ENCODE results near the gene DPH3. TPM values are rescaled to one million over a fixed set of nuclear protein-coding genes. Genes with fewer than 3 reads are reported as not detected.
A peak's percentile ranks its signal among the peaks of the same experiment; 100 is the strongest.

DPH3 gene
- total and polyA plus RNA-seq, 4 donors, result 11.7 to 22.0 (median 16.3) TPM

DNA sequence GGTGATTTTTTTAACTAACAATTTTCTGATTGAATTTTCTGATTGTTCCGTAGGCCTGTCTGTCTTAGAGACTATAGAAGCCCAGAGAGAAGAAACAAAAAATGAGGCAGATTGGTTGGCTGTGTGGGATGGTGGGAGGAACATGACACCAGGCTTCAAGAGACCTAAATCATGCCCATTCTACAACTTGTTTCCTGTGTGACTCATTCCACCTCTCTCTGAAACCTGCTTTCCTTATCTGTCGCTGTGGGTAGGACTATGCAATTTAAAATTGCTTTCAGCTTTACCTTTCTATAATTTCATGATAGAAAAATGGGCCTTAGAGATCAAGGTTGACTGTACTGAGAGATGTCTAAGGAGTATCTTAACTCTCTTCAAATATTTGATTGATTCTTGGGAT lies 44.8 kb upstream of the DPH3 start:
- TF ChIP-seq, protein P1, sequence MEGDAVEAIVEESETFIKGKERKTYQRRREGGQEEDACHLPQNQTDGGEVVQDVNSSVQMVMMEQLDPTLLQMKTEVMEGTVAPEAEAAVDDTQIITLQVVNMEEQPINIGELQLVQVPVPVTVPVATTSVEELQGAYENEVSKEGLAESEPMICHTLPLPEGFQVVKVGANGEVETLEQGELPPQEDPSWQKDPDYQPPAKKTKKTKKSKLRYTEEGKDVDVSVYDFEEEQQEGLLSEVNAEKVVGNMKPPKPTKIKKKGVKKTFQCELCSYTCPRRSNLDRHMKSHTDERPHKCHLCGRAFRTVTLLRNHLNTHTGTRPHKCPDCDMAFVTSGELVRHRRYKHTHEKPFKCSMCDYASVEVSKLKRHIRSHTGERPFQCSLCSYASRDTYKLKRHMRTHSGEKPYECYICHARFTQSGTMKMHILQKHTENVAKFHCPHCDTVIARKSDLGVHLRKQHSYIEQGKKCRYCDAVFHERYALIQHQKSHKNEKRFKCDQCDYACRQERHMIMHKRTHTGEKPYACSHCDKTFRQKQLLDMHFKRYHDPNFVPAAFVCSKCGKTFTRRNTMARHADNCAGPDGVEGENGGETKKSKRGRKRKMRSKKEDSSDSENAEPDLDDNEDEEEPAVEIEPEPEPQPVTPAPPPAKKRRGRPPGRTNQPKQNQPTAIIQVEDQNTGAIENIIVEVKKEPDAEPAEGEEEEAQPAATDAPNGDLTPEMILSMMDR (IDR thresholded peaks at IDR 0.05; ENCODE audit: control extremely low read depth, extremely low read depth), result no peak
- Histone ChIP-seq H3K9me3 (ENCODE audit: control insufficient read depth in 4 of 4, insufficient read depth in 3 of 4, low read length in 3 of 4) (no peaks in the 10 kb centered on the region), H3K36me3 (ENCODE audit: control insufficient read depth in 4 of 4, insufficient read depth in 4 of 4, low read length in 4 of 4) (peaks cover 10 to 18% (median 15%) of the 10 kb centered on the region in 4 donors), H3K4me1 (ENCODE audit: control insufficient read depth in 5 of 5, insufficient read depth in 5 of 5, low read length in 5 of 5) (peaks cover 0 to 8% (median 0%) of the 10 kb centered on the region in 5 donors), H3K27me3 (ENCODE audit: control insufficient read depth in 3 of 3, insufficient read depth in 3 of 3, low read length in 2 of 3) (no peaks in the 10 kb centered on the region), H3K4me3 (no peak overlapping the region), H3K27ac (ENCODE audit: low read depth in 1 of 2, low read length in 1 of 2) (no peak overlapping the region), H3K9ac (ENCODE audit: insufficient read depth in 1 of 2, low read length in 2 of 2) (no peak overlapping the region)
- WGBS, 2 donors, result 22 to 24% methylated on average over 2 of the region's 2 CpGs
- DNase-seq (no peak), ATAC-seq (ENCODE audit: insufficient read depth, low FRiP score) (peak; percentile 58)

DNA sequence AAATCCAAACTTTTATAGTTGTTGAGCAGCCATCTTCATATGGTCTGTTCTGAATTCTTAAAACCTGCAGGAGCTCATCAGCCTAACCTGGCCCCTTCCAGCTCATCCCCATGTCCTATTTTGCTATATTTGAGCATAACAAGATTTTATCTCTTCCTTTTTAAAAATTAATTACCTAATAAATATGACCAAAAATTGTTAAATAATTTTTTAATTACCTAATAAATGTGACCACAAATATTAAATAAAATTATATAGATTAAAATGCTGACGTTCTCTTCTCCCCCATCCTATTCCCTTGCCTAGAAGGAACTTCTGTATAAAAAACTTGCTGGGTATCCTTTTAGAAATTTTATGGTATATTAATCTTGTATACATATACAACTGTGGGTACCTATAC lies 44.0 kb upstream of the DPH3 start:
- no peak for DNase-seq
- Histone ChIP-seq H3K27ac (ENCODE audit: low read depth in 1 of 2, low read length in 1 of 2) (no peak overlapping the region), H3K4me3 (no peak overlapping the region), H3K9me3 (ENCODE audit: control insufficient read depth in 4 of 4, insufficient read depth in 3 of 4, low read length in 3 of 4) (no peaks in the 10 kb centered on the region), H3K4me1 (ENCODE audit: control insufficient read depth in 5 of 5, insufficient read depth in 5 of 5, low read length in 5 of 5) (peaks cover 0 to 9% (median 0%) of the 10 kb centered on the region in 5 donors), H3K36me3 (ENCODE audit: control insufficient read depth in 4 of 4, insufficient read depth in 4 of 4, low read length in 4 of 4) (peaks cover 5 to 12% (median 10%) of the 10 kb centered on the region in 4 donors), H3K27me3 (ENCODE audit: control insufficient read depth in 3 of 3, insufficient read depth in 3 of 3, low read length in 2 of 3) (no peaks in the 10 kb centered on the region), H3K9ac (ENCODE audit: insufficient read depth in 1 of 2, low read length in 2 of 2) (no peak overlapping the region)
- TF ChIP-seq, protein P1 (IDR thresholded peaks at IDR 0.05; ENCODE audit: control extremely low read depth, extremely low read depth), result no peak
- ATAC-seq (ENCODE audit: insufficient read depth, low FRiP score), result no peak
- WGBS, 2 donors, result 96 to 98% methylated on average over 1 of the region's 1 CpG

- no peaks in the 10 kb centered on the region for H3K9me3 ChIP-seq (ENCODE audit: control insufficient read depth in 4 of 4, insufficient read depth in 3 of 4, low read length in 3 of 4)
- ATAC-seq (ENCODE audit: insufficient read depth, low FRiP score) (no peak), DNase-seq (no peak)
- TF ChIP-seq, protein P1 (IDR thresholded peaks at IDR 0.05; ENCODE audit: control extremely low read depth, extremely low read depth), result no peak
- H3K36me3 ChIP-seq (ENCODE audit: control insufficient read depth in 4 of 4, insufficient read depth in 4 of 4, low read length in 4 of 4), result peaks cover 2 to 8% (median 6%) of the 10 kb centered on the region in 4 donors
- no peak overlapping the region for H3K9ac ChIP-seq (ENCODE audit: insufficient read depth in 1 of 2, low read length in 2 of 2)
- peaks cover 0 to 12% (median 0%) of the 10 kb centered on the region in 5 donors for H3K4me1 ChIP-seq (ENCODE audit: control insufficient read depth in 5 of 5, insufficient read depth in 5 of 5, low read length in 5 of 5)
- H3K4me3 ChIP-seq, result no peak overlapping the region
- no peaks in the 10 kb centered on the region for H3K27me3 ChIP-seq (ENCODE audit: control insufficient read depth in 3 of 3, insufficient read depth in 3 of 3, low read length in 2 of 3)
- WGBS, 2 donors, result 85 to 92% methylated on average over 5 of the region's 5 CpGs
- H3K27ac ChIP-seq (ENCODE audit: low read depth in 1 of 2, low read length in 1 of 2), result no peak overlapping the region
Observed at GRCh38 chr3:16307832-16308531, 43.2 kb upstream of the DPH3 start.
